HEK293T (cell line): ENCODE results near the gene FBXO17.

Source experiments
- ARNT ChIP-seq: fragments of 450-650 bp; IDR thresholded peaks from 2 replicates; pipeline ENCODE4 v1.6.1; 2017; ENCODE audit warnings: mild to moderate bottlenecking
- BHLHE40 ChIP-seq: fragments of 450-650 bp; IDR thresholded peaks from 2 replicates; pipeline ENCODE4 v1.6.1; 2016; ENCODE audit warnings: mild to moderate bottlenecking, moderate library complexity, borderline replicate concordance
- ELF4 ChIP-seq: fragments of 450-650 bp; IDR thresholded peaks from 2 replicates; pipeline ENCODE4 v1.6.1; 2017; ENCODE audit warnings: antibody characterized with exemption
- FOXA1 ChIP-seq: fragments of 450-650 bp; IDR thresholded peaks from 2 replicates; pipeline ENCODE4 v1.6.1; 2016; ENCODE audit warnings: mild to moderate bottlenecking
- FOXK2 ChIP-seq: fragments of 450-650 bp; IDR thresholded peaks from 2 replicates; pipeline ENCODE4 v1.6.1; 2016; ENCODE audit warnings: mild to moderate bottlenecking
- FOXM1 ChIP-seq: fragments of 450-650 bp; IDR thresholded peaks from 2 replicates; pipeline ENCODE4 v1.6.1; 2017; ENCODE audit warnings: mild to moderate bottlenecking, borderline replicate concordance
- HDGF ChIP-seq: fragments of 450-650 bp; IDR thresholded peaks from 2 replicates; pipeline ENCODE4 v1.6.1; 2017; ENCODE audit warnings: antibody characterized with exemption, borderline replicate concordance
- L3MBTL2 ChIP-seq: fragments of 450-650 bp; conservative IDR thresholded peaks from 2 replicates; pipeline ENCODE4 v1.6.1; 2016; ENCODE audit warnings: mild to moderate bottlenecking
- NFRKB ChIP-seq: fragments of 450-650 bp; IDR thresholded peaks from 2 replicates; pipeline ENCODE4 v1.6.1; 2016; ENCODE audit warnings: mild to moderate bottlenecking, moderate library complexity
- SP1 ChIP-seq: fragments of 450-650 bp; IDR thresholded peaks from 2 replicates; pipeline ENCODE4 v1.6.1; 2017
- SUZ12 ChIP-seq: fragments of 450-650 bp; IDR thresholded peaks from 2 replicates; pipeline ENCODE4 v1.6.1; 2016; ENCODE audit warnings: mild to moderate bottlenecking
- TARDBP ChIP-seq: fragments of 450-650 bp; IDR thresholded peaks from 2 replicates; pipeline ENCODE4 v1.6.1; 2016
- ZNF384 ChIP-seq: fragments of 450-650 bp; IDR thresholded peaks from 2 replicates; pipeline ENCODE4 v1.6.1; 2016
- TF ChIP-seq, protein P1 (sequence below): fragments of 450-650 bp; IDR thresholded peaks from 2 replicates; pipeline ENCODE4 v1.6.1; 2016

DNA sequence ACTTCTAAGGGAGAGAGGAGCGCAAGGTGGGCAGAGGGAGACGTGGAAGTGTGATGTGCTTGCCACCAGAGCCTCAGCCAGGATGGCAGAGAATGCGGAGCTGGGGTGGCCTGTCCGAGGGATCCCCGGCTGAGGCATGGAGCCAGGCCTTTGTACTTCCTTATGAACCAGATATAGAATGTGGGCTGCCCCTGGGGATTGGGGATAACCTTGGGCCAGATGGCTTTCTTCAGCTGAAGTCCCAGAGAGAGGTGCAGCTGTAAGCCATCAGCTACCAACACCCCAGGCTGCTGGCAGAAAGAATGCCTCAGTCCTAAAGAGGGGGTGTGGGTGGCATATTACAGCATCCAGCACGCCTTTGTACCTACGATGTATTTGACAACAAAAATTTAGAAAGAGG is 25.5 kb upstream of the FBXO17 start:
- TF ChIP-seq HDGF (no peak), FOXA1 (no peak), ELF4 (no peak), FOXK2 (no peak), FOXM1 (no peak), NFRKB (no peak), SP1 (no peak), ARNT (no peak), SUZ12 (no peak), L3MBTL2 (no peak), BHLHE40 (no peak), TARDBP (no peak), ZNF384 (no peak)
- TF ChIP-seq, protein P1, sequence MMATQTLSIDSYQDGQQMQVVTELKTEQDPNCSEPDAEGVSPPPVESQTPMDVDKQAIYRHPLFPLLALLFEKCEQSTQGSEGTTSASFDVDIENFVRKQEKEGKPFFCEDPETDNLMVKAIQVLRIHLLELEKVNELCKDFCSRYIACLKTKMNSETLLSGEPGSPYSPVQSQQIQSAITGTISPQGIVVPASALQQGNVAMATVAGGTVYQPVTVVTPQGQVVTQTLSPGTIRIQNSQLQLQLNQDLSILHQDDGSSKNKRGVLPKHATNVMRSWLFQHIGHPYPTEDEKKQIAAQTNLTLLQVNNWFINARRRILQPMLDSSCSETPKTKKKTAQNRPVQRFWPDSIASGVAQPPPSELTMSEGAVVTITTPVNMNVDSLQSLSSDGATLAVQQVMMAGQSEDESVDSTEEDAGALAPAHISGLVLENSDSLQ = no peak
